Body of pancreas (tissue), 4 donors: Measurements from ENCODE around the gene ERAL1.

ENCODE experiments used
- POLR2A ChIP-seq, 3 donors: fragments of 450-650 bp; IDR thresholded peaks; one replicate each; pipeline ENCODE4 v1.6.1; 2016; ENCODE audit warnings: antibody characterized with exemption in 3 of 3, mild to moderate bottlenecking in 2 of 3
- TF ChIP-seq, protein P1 (sequence below), 7 experiments: fragments of 450-650 bp in 4 of 7; fragments of 200-600 bp in 3 of 7; sonication (generic) in 3 of 7; IDR thresholded peaks; one replicate each; pipeline ENCODE4 v1.5.1; 2016 to 2019; ENCODE audit warnings: antibody characterized with exemption in 7 of 7

DNA sequence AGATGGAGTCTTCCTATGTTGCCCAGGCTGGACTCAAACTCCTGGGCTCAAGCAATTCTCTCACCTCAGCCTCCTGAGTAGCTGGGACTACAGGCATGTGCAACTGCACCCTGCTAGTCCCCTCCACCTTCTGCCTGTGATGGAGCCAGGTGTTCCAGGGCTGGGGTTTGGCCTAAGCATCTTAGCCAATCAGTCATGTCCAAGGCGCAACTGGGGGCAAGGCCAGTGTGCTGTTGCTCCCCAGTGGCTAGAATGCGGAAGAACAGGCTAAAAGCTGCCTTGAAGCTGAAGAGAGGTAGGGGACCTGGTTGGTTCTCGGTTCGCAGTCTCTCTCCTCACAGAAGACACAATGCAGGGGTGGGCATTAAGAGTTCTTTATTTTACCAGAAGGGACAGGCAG is 24.2 kb downstream of the ERAL1 start:
- TF ChIP-seq, protein P1, sequence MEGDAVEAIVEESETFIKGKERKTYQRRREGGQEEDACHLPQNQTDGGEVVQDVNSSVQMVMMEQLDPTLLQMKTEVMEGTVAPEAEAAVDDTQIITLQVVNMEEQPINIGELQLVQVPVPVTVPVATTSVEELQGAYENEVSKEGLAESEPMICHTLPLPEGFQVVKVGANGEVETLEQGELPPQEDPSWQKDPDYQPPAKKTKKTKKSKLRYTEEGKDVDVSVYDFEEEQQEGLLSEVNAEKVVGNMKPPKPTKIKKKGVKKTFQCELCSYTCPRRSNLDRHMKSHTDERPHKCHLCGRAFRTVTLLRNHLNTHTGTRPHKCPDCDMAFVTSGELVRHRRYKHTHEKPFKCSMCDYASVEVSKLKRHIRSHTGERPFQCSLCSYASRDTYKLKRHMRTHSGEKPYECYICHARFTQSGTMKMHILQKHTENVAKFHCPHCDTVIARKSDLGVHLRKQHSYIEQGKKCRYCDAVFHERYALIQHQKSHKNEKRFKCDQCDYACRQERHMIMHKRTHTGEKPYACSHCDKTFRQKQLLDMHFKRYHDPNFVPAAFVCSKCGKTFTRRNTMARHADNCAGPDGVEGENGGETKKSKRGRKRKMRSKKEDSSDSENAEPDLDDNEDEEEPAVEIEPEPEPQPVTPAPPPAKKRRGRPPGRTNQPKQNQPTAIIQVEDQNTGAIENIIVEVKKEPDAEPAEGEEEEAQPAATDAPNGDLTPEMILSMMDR (IDR thresholded peaks at IDR 0.05), result peak in 5 of 7 experiments; percentile 10 to 38 (median 26)
- no peak for TF ChIP-seq POLR2A (IDR thresholded peaks at IDR 0.05)
